Glutamatergic neuron (in vitro differentiated cells): Measurements from ENCODE around the gene SEC31A. TPM values are rescaled to one million over a fixed set of nuclear protein-coding genes. Genes with fewer than 3 reads are reported as not detected.

Experiments
- DNase-seq: peaks from one replicate; pipeline ENCODE4 v3.0.0; 2022
- H3K27ac Mint-ChIP-seq: one replicate; pipeline ENCODE4 v1.8.0; 2020; ENCODE audit warnings: mild to moderate bottlenecking, mixed read lengths, inconsistent platforms; ENCODE audit not compliant: unreplicated experiment
- H3K27me3 Mint-ChIP-seq: one replicate; pipeline ENCODE4 v1.8.0; 2020; ENCODE audit warnings: mild to moderate bottlenecking, moderate library complexity, mixed read lengths, inconsistent platforms; ENCODE audit not compliant: unreplicated experiment
- H3K36me3 Mint-ChIP-seq: one replicate; pipeline ENCODE4 v1.8.0; 2020; ENCODE audit warnings: mild to moderate bottlenecking, mixed read lengths, inconsistent platforms; ENCODE audit not compliant: unreplicated experiment
- H3K4me1 Mint-ChIP-seq: one replicate; pipeline ENCODE4 v1.8.0; 2020; ENCODE audit warnings: mild to moderate bottlenecking, low read depth, mixed read lengths, inconsistent platforms; ENCODE audit not compliant: unreplicated experiment
- H3K4me3 Mint-ChIP-seq: one replicate; pipeline ENCODE4 v1.8.0; 2020; ENCODE audit warnings: mild to moderate bottlenecking, mixed read lengths, inconsistent platforms; ENCODE audit not compliant: unreplicated experiment
- H3K9me3 Mint-ChIP-seq: one replicate; pipeline ENCODE4 v1.8.0; 2020; ENCODE audit warnings: mild to moderate bottlenecking, moderate library complexity, mixed read lengths, inconsistent platforms; ENCODE audit not compliant: unreplicated experiment
- long read RNA-seq: library from polyadenylated mRNA; unstranded; transcript quantifications from one replicate; pipeline ENCODE4 v2.0.0, GENCODE V29; 2020; ENCODE audit not compliant: unreplicated experiment
- total RNA-seq: library from RNA; stranded (reverse); fragmentation: NEBNext Ultra II Directional; extraction: Animal tissue kit (Norgen Biotek cat#: 25700); gene quantifications from one replicate; pipeline ENCODE4 v1.2.1, GENCODE V29; 2021; ENCODE audit not compliant: unreplicated experiment
- TF ChIP-seq, protein P1 (sequence below): fragments of 200-600 bp; sonication (generic); IDR thresholded peaks from one replicate; pipeline ENCODE4 v1.5.0; 2021; ENCODE audit not compliant: partially characterized antibody, unreplicated experiment

SEC31A gene
- total RNA-seq: 201 TPM
- long read RNA-seq, full-length matches to known transcripts: 5 of 26 reads
- long read RNA-seq, partial matches to known transcripts: 14 of 26 reads
- long read RNA-seq, other reads (novel, unspliced or antisense): 7 of 26 reads

DNA sequence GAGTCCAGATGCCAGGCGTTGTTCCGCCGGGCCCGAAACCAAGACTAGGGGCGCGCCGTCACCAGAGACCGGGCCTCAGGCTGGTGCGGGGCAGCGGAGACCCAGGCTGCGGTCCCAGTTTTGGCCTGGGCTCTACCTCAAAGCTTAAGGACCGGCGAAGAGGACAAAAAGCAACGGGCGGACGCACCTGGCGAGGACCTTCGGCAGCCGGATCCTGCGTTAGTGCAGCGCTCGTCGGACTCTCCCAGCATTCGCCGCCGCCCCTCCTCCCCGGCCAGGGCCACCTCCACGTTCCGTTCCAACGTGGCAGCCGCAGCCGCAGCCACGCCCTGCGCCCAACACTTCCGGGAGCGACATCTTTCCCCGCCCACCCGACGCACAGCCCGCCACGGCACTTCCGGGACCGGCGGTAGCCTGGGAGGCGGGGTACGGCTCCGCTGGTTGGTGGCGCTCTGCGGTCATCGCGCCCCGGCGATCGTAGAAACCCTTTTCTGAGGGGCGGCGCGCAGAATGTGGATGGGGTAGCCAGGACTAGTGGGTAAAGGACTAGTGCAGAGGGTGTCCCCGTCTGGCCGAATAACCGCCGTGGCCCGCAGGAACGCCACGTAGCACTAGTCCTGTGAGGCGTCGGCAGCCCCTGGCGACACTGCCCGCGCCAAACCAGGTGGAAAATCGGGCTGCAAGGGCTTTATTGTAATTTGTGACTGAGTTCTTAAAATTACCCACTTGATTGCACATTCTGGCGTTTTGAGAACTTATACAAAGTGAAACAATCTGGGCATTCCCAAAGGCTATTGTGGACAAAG lies at the start of gene SEC31A:
Gene SEC31A, minus strand, starts transcription at position 253 of the 806 bp plus-strand sequence. CDS start 9,217 bp downstream, outside the sequence.
- peak; percentile 97 for DNase-seq
- H3K27ac Mint-ChIP-seq: peak within 1 kb of the TSS; percentile 82
- H3K4me1 Mint-ChIP-seq: peaks cover 11% of the 10 kb centered on the region
- TF ChIP-seq, protein P1, sequence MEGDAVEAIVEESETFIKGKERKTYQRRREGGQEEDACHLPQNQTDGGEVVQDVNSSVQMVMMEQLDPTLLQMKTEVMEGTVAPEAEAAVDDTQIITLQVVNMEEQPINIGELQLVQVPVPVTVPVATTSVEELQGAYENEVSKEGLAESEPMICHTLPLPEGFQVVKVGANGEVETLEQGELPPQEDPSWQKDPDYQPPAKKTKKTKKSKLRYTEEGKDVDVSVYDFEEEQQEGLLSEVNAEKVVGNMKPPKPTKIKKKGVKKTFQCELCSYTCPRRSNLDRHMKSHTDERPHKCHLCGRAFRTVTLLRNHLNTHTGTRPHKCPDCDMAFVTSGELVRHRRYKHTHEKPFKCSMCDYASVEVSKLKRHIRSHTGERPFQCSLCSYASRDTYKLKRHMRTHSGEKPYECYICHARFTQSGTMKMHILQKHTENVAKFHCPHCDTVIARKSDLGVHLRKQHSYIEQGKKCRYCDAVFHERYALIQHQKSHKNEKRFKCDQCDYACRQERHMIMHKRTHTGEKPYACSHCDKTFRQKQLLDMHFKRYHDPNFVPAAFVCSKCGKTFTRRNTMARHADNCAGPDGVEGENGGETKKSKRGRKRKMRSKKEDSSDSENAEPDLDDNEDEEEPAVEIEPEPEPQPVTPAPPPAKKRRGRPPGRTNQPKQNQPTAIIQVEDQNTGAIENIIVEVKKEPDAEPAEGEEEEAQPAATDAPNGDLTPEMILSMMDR: no peak
- H3K36me3 Mint-ChIP-seq: no peaks in the 10 kb centered on the region
- H3K9me3 Mint-ChIP-seq: peaks cover 6% of the 10 kb centered on the region
- peaks cover 8% of the 10 kb centered on the region for H3K27me3 Mint-ChIP-seq
- peak within 1 kb of the TSS; percentile 93 for H3K4me3 Mint-ChIP-seq

GRCh38 chr4:82939414-82939813 lies 48.5 kb upstream of the SEC31A start:
- H3K27ac Mint-ChIP-seq: no peak overlapping the region
- TF ChIP-seq, protein P1: no peak
- H3K36me3 Mint-ChIP-seq: no peaks in the 10 kb centered on the region
- DNase-seq: no peak
- no peaks in the 10 kb centered on the region for H3K9me3 Mint-ChIP-seq
- no peaks in the 10 kb centered on the region for H3K4me1 Mint-ChIP-seq
- H3K4me3 Mint-ChIP-seq: no peak overlapping the region
- no peaks in the 10 kb centered on the region for H3K27me3 Mint-ChIP-seq

- Mint-ChIP-seq H3K9me3 (no peaks in the 10 kb centered on the region), H3K36me3 (no peaks in the 10 kb centered on the region), H3K4me1 (no peaks in the 10 kb centered on the region), H3K27me3 (no peaks in the 10 kb centered on the region), H3K4me3 (no peak overlapping the region), H3K27ac (no peak overlapping the region)
- TF ChIP-seq, protein P1: no peak
- DNase-seq: no peak
Observed at GRCh38 chr4:82934441-82934840, 43.5 kb upstream of the SEC31A start.

GRCh38 chr4:82930848-82931755 lies 40.1 kb upstream of the SEC31A start:
- Mint-ChIP-seq H3K27ac (no peak overlapping the region), H3K4me1 (no peaks in the 10 kb centered on the region), H3K9me3 (no peaks in the 10 kb centered on the region), H3K27me3 (no peaks in the 10 kb centered on the region), H3K4me3 (no peak overlapping the region), H3K36me3 (no peaks in the 10 kb centered on the region)
- TF ChIP-seq, protein P1: no peak
- no peak for DNase-seq
